ENCODE data around the gene RIPK3. TPM values are rescaled to one million over a fixed set of nuclear protein-coding genes. Genes with fewer than 3 reads are reported as not detected.

RIPK3 gene
- total RNA-seq, 4 donors from 2014 or later = 9.0 to 18.0 (median 13.2) TPM

GRCh38 chr14:24353559-24354481, 14.0 kb upstream of the RIPK3 start:
- TF ChIP-seq, protein P1, sequence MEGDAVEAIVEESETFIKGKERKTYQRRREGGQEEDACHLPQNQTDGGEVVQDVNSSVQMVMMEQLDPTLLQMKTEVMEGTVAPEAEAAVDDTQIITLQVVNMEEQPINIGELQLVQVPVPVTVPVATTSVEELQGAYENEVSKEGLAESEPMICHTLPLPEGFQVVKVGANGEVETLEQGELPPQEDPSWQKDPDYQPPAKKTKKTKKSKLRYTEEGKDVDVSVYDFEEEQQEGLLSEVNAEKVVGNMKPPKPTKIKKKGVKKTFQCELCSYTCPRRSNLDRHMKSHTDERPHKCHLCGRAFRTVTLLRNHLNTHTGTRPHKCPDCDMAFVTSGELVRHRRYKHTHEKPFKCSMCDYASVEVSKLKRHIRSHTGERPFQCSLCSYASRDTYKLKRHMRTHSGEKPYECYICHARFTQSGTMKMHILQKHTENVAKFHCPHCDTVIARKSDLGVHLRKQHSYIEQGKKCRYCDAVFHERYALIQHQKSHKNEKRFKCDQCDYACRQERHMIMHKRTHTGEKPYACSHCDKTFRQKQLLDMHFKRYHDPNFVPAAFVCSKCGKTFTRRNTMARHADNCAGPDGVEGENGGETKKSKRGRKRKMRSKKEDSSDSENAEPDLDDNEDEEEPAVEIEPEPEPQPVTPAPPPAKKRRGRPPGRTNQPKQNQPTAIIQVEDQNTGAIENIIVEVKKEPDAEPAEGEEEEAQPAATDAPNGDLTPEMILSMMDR (IDR thresholded peaks at IDR 0.05) = no peak
- ATAC-seq (ENCODE audit: low FRiP score) (no peak), DNase-seq (ENCODE audit: low spot score) (no peak)

- DNase-seq (ENCODE audit: low spot score) = no peak
- TF ChIP-seq, protein P1 (IDR thresholded peaks at IDR 0.05) = no peak
- peak; percentile 78 for ATAC-seq (ENCODE audit: low FRiP score)
These were observed 11.7 kb upstream of the RIPK3 start for GRCh38 chr14:24351517-24351916.

DNA sequence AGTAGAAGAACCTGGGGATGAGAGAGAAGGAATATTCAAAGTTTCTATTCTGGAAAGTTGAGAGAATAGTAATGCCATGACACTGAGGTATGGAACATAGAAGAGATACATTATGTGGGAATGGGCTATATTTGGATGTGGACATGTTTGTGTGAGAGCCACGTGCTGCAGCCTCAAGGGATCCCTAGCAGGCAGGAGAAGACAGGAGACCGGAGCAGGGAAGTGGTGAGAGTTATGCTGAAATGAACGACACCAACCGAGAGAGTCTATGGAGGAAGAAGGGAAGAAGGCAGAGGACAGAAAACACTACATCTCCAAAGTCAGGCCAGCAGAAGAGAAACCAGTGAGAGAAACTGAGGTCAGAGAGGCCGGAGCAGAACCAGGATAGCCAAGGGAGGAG, 10.0 kb upstream of the RIPK3 start:
- DNase-seq (ENCODE audit: low spot score) (no peak), ATAC-seq (ENCODE audit: low FRiP score) (no peak)
- TF ChIP-seq, protein P1 (IDR thresholded peaks at IDR 0.05) = no peak

DNA sequence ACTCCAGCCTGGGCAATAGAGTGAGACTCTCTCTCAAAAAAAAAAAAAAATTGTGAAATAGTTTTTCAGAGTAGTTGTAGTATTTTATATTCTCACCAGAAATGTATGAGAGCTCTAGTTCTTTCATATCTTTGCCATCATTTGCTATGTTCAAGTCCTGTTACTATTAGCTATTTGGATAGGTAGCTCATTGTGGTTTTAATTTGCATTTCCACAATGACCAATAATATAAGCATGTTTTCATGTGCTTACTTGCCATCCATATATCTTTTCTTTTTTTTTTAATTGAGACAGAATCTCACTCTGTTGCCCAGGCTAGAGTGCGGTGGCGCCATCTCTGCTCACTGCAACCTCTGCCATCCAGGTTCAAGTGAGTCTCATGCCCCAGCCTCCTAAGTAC, 8.4 kb upstream of the RIPK3 start:
- DNase-seq (ENCODE audit: low spot score) (no peak), ATAC-seq (ENCODE audit: low FRiP score) (no peak)
- TF ChIP-seq, protein P1 (IDR thresholded peaks at IDR 0.05) = no peak

DNA sequence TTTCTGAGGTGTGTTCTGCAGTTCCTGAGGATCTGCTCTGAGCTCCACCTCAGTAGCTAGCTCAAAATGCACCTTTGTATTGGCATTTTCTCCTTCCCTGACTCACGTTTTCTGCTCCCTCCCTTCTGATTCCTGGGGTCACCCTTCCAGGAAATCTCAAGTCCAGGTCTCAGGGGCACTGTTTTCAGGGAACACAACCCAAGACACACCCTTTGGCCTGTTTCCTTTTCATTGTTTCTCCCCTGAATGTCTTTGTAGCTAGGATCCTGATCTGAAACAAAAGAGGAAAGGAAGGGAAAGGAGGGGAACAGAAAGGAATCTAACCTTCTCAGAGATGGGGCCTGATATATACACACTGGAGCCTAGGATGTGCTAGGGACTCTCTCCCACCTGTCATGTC, 7.3 kb upstream of the RIPK3 start:
- DNase-seq (ENCODE audit: low spot score) = no peak
- ATAC-seq (ENCODE audit: low FRiP score) = no peak
- TF ChIP-seq, protein P1 (IDR thresholded peaks at IDR 0.05) = no peak

GRCh38 chr14:24343795-24344660, 4.2 kb upstream of the RIPK3 start:
- TF ChIP-seq, protein P1 (IDR thresholded peaks at IDR 0.05) = no peak
- ATAC-seq (ENCODE audit: low FRiP score) (no peak), DNase-seq (ENCODE audit: low spot score) (no peak)

Measured in omental fat pad (tissue), 4 donors.